Measurements from ENCODE around the gene KIAA0930. TPM values are rescaled to one million over a fixed set of nuclear protein-coding genes. Genes with fewer than 3 reads are reported as not detected.

The KIAA0930 gene
- total RNA-seq, 6 experiments from 2014 or later = 53.9 to 70.1 (median 57.8) TPM

DNA sequence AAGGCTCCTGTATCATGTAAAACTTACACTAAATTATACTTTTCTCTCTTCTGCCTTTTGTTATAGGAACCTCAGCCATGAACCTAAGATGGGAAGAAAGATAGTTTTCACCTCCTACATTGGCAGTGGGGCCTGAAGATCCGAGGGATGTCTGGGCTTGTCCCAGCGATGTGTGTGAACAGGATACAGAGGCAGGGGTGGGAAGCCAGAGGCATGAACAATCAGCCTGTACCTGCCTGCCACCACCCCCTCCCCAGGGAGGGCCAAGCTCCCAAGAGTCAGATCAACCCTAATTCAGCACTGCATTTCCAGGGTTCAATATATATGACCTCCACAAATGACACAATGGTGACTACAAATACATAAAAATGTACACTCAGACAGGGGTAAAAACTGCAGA lies 9.4 kb downstream of the KIAA0930 start:
- Mint-ChIP-seq H3K4me3 (no peak overlapping the region), H3K27me3 (ENCODE audit: insufficient read depth) (no peaks in the 10 kb centered on the region; the same call in 1 of the 2 replicates), H3K36me3 (ENCODE audit: low read depth) (no peaks in the 10 kb centered on the region), H3K27ac (no peak overlapping the region; the same call in 1 of the 2 replicates), H3K9me3 (no peaks in the 10 kb centered on the region), H3K4me1 (ENCODE audit: low read depth) (peaks cover 6% of the 10 kb centered on the region)
- no peak for DNase-seq
- TF ChIP-seq, protein P1, sequence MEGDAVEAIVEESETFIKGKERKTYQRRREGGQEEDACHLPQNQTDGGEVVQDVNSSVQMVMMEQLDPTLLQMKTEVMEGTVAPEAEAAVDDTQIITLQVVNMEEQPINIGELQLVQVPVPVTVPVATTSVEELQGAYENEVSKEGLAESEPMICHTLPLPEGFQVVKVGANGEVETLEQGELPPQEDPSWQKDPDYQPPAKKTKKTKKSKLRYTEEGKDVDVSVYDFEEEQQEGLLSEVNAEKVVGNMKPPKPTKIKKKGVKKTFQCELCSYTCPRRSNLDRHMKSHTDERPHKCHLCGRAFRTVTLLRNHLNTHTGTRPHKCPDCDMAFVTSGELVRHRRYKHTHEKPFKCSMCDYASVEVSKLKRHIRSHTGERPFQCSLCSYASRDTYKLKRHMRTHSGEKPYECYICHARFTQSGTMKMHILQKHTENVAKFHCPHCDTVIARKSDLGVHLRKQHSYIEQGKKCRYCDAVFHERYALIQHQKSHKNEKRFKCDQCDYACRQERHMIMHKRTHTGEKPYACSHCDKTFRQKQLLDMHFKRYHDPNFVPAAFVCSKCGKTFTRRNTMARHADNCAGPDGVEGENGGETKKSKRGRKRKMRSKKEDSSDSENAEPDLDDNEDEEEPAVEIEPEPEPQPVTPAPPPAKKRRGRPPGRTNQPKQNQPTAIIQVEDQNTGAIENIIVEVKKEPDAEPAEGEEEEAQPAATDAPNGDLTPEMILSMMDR (IDR thresholded peaks at IDR 0.05) = no peak

DNA sequence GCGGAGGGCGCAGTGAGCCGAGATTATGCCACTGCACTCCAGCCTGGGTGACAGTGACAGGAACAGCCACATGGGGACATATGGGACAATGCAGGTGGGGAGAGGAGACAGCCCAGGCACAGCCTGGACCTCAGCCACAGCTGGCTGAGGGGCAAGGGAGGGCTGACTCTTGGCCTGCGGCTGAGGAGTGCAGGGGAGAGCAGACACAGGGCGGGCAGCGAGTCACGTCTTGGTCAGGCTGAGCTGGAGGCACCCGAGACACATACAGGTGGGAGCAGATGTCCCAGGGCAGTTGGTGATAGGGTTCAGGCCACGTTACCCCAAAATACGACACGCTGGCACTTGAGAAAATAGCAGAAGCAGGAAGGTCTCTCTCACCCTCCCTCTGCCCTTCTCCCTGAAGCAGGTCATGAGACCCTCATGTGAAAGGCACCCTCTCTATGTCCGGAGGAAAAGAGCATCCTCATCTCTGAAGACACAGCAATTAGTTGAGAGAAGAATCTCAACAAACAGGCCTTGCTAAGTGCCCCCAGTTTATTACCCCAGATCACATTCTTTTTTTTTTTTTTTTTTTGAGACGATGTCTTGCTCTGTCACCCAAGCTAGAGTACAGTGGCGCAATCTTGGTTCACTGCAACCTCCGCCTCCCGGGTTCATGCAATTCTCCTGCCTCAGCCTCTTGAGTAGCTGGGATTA lies 10.5 kb downstream of the KIAA0930 start:
- no peak for DNase-seq
- TF ChIP-seq, protein P1 (IDR thresholded peaks at IDR 0.05) = no peak
- H3K27ac Mint-ChIP-seq = no peak overlapping the region
- peaks cover 9% of the 10 kb centered on the region for H3K4me1 Mint-ChIP-seq (ENCODE audit: low read depth)
- H3K9me3 Mint-ChIP-seq = no peaks in the 10 kb centered on the region
- no peaks in the 10 kb centered on the region for H3K36me3 Mint-ChIP-seq (ENCODE audit: low read depth)
- no peaks in the 10 kb centered on the region; the same call in 1 of the 2 replicates for H3K27me3 Mint-ChIP-seq (ENCODE audit: insufficient read depth)
- H3K4me3 Mint-ChIP-seq = no peak overlapping the region

DNA sequence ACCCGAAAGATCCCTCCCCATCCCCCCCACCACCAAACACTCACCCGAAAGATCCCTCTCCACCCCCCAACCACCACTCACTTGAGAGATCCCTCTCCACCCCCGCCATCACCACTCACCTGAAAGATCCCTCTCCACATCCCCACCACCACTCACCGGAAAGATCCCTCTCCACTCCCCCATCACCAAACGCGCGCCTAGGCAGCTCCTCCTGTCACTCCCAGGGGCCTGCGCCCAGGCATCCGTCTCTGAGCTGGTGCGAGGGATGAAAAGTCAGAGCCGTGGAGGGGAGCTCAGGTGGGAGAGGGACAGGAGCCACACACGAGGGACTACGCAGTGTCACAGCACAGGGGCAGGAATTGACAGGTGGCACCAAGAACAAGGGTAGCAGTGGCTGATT lies 11.5 kb downstream of the KIAA0930 start:
- DNase-seq = no peak
- TF ChIP-seq, protein P1 (IDR thresholded peaks at IDR 0.05) = no peak
- Mint-ChIP-seq H3K9me3 (no peaks in the 10 kb centered on the region), H3K4me1 (ENCODE audit: low read depth) (peaks cover 9% of the 10 kb centered on the region), H3K36me3 (ENCODE audit: low read depth) (no peaks in the 10 kb centered on the region), H3K4me3 (no peak overlapping the region), H3K27ac (no peak overlapping the region), H3K27me3 (ENCODE audit: insufficient read depth) (no peaks in the 10 kb centered on the region; the same call in 1 of the 2 replicates)

DNA sequence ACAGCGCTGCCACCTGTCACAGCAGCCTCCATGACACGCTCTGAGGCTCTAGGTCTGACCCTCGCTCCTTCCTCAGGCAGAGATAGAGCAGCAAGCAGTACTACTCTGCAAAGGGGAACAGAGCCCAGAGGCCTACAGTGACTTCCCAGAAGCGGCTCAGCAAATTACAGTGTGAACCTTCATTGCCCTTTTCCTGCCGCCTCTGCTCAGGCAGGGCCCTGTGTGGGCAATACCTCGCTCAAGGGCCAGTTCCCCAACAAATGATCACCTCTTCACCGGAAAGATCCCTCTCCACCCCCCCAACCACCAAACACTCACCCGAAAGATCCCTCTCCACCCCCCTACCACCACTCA lies 12.3 kb downstream of the KIAA0930 start:
- Mint-ChIP-seq H3K27me3 (ENCODE audit: insufficient read depth) (no peaks in the 10 kb centered on the region; the same call in 1 of the 2 replicates), H3K4me3 (no peak overlapping the region), H3K27ac (no peak overlapping the region), H3K36me3 (ENCODE audit: low read depth) (no peaks in the 10 kb centered on the region), H3K9me3 (no peaks in the 10 kb centered on the region), H3K4me1 (ENCODE audit: low read depth) (peaks cover 9% of the 10 kb centered on the region)
- DNase-seq = no peak
- TF ChIP-seq, protein P1 (IDR thresholded peaks at IDR 0.05) = no peak

DNA sequence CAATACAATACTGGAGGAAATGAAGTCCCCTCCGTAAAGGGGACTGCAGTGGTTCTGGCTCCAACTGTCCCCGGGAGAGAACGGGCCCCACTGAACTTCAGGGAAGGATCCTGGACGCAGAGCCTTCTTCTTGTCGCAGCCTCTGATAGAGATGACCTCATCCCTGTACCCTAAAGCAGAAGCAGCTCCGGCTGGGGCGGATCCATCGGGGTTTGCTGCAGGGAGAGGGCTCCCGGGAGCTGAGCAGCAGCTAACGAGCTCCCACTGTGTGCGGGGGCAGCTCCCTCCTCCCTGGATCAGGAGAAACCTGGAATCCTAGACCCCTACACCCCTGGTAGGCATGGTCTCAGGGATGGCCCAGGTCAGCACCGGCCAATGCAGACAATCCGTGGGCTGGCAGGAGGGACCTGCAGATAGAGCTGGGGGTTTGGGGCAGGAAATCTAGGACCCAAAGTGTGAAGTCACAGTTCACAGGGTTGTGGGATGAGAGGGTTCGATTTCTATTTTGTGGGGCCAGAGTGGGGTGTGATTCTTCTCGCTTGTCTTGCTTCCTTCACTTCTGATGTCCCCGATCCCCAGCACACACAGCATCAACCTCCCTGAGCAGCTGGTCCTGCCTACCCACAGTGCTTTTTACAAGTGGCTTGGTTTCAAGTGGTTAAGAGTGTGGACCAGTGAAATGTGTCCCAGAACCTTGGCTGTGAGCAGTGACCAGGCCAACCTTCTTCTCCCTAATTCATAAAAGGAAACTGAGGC lies 12.9 kb downstream of the KIAA0930 start:
- no peaks in the 10 kb centered on the region for H3K9me3 Mint-ChIP-seq
- H3K36me3 Mint-ChIP-seq (ENCODE audit: low read depth) = no peaks in the 10 kb centered on the region
- no peaks in the 10 kb centered on the region; the same call in 1 of the 2 replicates for H3K27me3 Mint-ChIP-seq (ENCODE audit: insufficient read depth)
- TF ChIP-seq, protein P1 (IDR thresholded peaks at IDR 0.05) = no peak
- H3K4me3 Mint-ChIP-seq = no peak overlapping the region
- no peak for DNase-seq
- H3K4me1 Mint-ChIP-seq (ENCODE audit: low read depth) = peaks cover 9% of the 10 kb centered on the region
- no peak overlapping the region for H3K27ac Mint-ChIP-seq

Measured in HFFc6 (cell line).